Measurements from ENCODE around the gene ZSCAN23. TPM values are rescaled to one million over a fixed set of nuclear protein-coding genes. Genes with fewer than 3 reads are reported as not detected.

The ZSCAN23 gene
- total and polyA plus RNA-seq, 9 donors = 2.0 to 6.8 (median 4.1) TPM

DNA sequence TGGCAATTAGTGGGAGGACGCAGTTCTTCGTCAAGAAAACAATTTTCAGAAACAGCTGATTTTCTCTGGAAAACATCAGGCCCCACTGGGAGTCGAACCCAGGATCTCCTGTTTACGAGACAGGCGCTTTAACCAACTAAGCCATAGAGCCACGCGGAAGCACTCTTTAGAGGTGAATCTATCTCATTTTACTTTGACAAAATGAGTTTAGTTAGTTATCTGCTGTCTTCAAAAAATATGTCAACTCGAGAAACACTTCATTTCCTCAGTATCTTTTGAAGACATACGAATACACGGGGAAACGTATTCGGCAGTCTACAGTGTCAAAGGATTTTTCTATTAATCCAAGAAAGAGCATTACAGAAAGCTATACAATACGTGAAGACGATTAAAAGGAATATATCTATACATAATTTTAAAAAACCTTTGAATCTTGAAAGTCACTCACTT is 45.6 kb upstream of the ZSCAN23 start:
- DNase-seq = peak; percentile 59 to 72 (median 64)
- 4 to 5% (median 5%) methylated on average over 14 of the region's 14 CpGs for WGBS, 3 donors
- H3K27me3 ChIP-seq = no peaks in the 10 kb centered on the region

DNA sequence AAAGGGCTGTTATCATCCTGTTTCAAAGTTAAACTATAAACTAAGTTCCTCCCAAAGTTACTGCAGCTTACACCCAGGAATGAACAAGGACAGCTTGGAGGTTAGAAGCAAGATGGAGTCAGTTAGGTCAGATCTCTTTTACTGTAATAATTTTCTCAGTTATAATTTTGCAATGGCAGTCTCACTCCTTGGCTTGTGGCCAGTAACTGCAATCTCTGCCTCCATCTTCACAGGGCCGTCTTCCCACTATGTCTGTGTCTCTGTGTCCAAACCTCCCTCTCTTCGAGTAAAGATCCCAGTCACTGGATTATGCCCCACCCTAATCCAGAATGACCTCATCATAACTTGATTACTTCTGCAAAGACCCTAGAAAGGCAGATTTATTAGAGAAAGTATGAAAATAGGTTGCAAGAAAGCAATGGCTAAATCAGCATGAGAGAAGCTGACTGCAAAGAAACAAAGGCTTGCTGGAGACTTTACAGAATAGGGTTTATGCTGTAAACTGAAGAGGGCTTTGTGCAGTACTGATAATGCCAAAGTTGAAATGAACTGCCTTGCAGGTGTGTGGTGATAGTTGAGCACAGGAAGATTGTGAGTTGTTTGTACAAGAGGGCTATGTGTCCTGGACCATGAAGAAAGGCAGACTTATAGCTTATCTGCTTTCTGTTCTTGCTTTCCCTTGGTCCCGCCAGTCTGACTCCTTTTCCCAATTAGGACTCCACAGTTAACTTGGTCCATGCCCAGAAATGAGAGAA is 43.9 kb upstream of the ZSCAN23 start:
- DNase-seq = no peak
- Histone ChIP-seq H3K27me3 (no peaks in the 10 kb centered on the region), H3K4me1 (ENCODE audit: insufficient read depth) (peaks cover 1% of the 10 kb centered on the region)

More for the DNA sequence above, 45.6 kb upstream of the ZSCAN23 start:
- TF ChIP-seq EP300 (IDR thresholded peaks at IDR 0.05) (no peak), POLR2A (IDR thresholded peaks at IDR 0.05) (no peak)
- TF ChIP-seq, protein P1, sequence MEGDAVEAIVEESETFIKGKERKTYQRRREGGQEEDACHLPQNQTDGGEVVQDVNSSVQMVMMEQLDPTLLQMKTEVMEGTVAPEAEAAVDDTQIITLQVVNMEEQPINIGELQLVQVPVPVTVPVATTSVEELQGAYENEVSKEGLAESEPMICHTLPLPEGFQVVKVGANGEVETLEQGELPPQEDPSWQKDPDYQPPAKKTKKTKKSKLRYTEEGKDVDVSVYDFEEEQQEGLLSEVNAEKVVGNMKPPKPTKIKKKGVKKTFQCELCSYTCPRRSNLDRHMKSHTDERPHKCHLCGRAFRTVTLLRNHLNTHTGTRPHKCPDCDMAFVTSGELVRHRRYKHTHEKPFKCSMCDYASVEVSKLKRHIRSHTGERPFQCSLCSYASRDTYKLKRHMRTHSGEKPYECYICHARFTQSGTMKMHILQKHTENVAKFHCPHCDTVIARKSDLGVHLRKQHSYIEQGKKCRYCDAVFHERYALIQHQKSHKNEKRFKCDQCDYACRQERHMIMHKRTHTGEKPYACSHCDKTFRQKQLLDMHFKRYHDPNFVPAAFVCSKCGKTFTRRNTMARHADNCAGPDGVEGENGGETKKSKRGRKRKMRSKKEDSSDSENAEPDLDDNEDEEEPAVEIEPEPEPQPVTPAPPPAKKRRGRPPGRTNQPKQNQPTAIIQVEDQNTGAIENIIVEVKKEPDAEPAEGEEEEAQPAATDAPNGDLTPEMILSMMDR (IDR thresholded peaks at IDR 0.05) = no peak
- Histone ChIP-seq H3K4me1 (ENCODE audit: insufficient read depth) (peaks cover 1% of the 10 kb centered on the region), H3K4me3 (peak overlapping the region; percentile 43), H3K36me3 (no peaks in the 10 kb centered on the region), H3K27ac (peak overlapping the region; percentile 80 to 84), H3K9me3 (no peaks in the 10 kb centered on the region)
- intact Hi-C loops (cut with DNase I) = loop anchor here in 1 of 4 donors (5.0 kb wide), 1 partner anchor 1138 kb away; no protein-coding TSS in a partner anchor

DNA sequence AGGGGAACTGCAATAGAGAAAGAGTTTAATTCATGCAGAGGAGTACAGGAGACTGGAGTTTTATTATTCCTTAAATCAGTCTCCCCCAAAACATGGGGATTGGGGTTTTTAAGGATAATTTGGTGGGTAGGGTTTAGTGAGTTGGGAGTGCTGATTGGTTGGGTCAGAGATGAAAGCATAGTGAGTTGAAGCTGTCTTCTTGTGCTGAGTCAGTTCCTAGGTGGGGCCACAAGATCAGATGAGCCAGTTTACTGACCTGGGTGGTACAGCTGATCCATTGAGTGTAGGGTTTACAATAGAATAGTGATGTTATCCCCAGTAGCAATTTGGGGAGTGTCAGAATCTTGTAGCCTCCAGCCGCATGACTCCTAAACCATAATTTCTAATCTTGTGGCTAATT is 43.2 kb upstream of the ZSCAN23 start:
- Histone ChIP-seq H3K9me3 (no peaks in the 10 kb centered on the region), H3K4me3 (no peak overlapping the region), H3K36me3 (no peaks in the 10 kb centered on the region), H3K27me3 (no peaks in the 10 kb centered on the region), H3K27ac (no peak overlapping the region), H3K4me1 (ENCODE audit: insufficient read depth) (peaks cover 1% of the 10 kb centered on the region)
- intact Hi-C loops (cut with DNase I) = loop anchor here in 1 of 4 donors (5.0 kb wide), 1 partner anchor 1141 kb away; no protein-coding TSS in a partner anchor
- no peak for DNase-seq
- no peak for TF ChIP-seq EP300 (IDR thresholded peaks at IDR 0.05)
- TF ChIP-seq POLR2A (IDR thresholded peaks at IDR 0.05) = no peak
- WGBS, 3 donors = 52 to 96% (median 69%) methylated on average over 1 of the region's 1 CpG

More for the DNA sequence above, 43.9 kb upstream of the ZSCAN23 start:
- intact Hi-C loops (cut with DNase I) = loop anchor here in 1 of 4 donors (5.0 kb wide), 1 partner anchor 1140 kb away; no protein-coding TSS in a partner anchor
- Histone ChIP-seq H3K27ac (no peak overlapping the region), H3K9me3 (no peaks in the 10 kb centered on the region), H3K36me3 (no peaks in the 10 kb centered on the region), H3K4me3 (no peak overlapping the region)
- WGBS, 3 donors = 47 to 67% (median 59%) methylated on average over 3 of the region's 3 CpGs
- TF ChIP-seq, protein P1 (IDR thresholded peaks at IDR 0.05) = no peak
- no peak for TF ChIP-seq POLR2A (IDR thresholded peaks at IDR 0.05)
- TF ChIP-seq EP300 (IDR thresholded peaks at IDR 0.05) = no peak

DNA sequence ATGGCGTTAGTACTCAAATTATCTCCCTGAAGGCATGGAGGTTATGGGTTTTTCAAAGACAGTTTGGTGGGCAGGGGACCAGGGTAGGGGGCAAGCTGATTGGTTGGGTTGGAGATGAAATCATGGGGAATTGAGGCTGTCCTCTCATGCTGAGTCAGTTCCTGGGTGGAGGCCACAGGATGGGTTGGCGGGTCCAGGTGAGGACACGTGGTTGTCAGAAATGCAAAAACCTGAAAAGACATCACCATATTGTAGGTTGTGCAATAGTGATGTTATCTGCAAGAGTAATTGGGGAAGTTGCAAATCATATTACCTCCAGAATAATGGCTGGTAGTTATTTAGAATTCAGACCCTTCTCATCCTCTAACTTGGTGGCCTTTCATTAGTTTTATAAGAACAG is 42.2 kb upstream of the ZSCAN23 start:
- WGBS, 3 donors = 90 to 96% (median 93%) methylated on average over 3 of the region's 3 CpGs
- no peak for TF ChIP-seq EP300 (IDR thresholded peaks at IDR 0.05)
- TF ChIP-seq, protein P1 (IDR thresholded peaks at IDR 0.05) = no peak
- no peak overlapping the region for H3K4me3 ChIP-seq
- no peaks in the 10 kb centered on the region for H3K9me3 ChIP-seq
- H3K27ac ChIP-seq = no peak overlapping the region
- H3K27me3 ChIP-seq = no peaks in the 10 kb centered on the region
- intact Hi-C loops (cut with DNase I) = loop anchor here in 1 of 4 donors (5.0 kb wide), 1 partner anchor 1142 kb away; no protein-coding TSS in a partner anchor
- no peak for DNase-seq
- H3K36me3 ChIP-seq = no peaks in the 10 kb centered on the region
- H3K4me1 ChIP-seq (ENCODE audit: insufficient read depth) = no peaks in the 10 kb centered on the region
